GM12878 (cell line): ENCODE results near the gene HMCN2. TPM values are rescaled to one million over a fixed set of nuclear protein-coding genes. Genes with fewer than 3 reads are reported as not detected.

Experiments
- ATAC-seq: fragments of 200-7000 bp; cut with Tn5 transposase; 3 replicates; pipeline ENCODE4 v1.9.1; 2020; ENCODE audit warnings: mild to moderate bottlenecking, moderate library complexity
- BruUV-seq: library from RNA; stranded (reverse); fragments of 400-500 nt; replicated peaks from 2 replicates; lab custom pipeline; 2021; lab: Mats Ljungman, UMichigan
- CTCF ChIA-PET: fragments of 300-600 bp; sonication (Branson Sonifier 250); formaldehyde crosslinking; extraction: SDS; loops from one replicate; lab custom pipeline; 2021; ENCODE audit warnings: inconsistent platforms; lab: Yijun Ruan, JAX
- POLR2A ChIA-PET: fragments of 350-600 bp; formaldehyde crosslinking; extraction: SDS; loops from one replicate; lab custom pipeline; 2021; ENCODE audit warnings: inconsistent platforms; lab: Charles Lee
- RAD21 ChIA-PET: fragments of 300-600 bp; sonication (Branson Sonifier 250); formaldehyde crosslinking; loops from one replicate; lab custom pipeline; 2023; ENCODE audit warnings: antibody characterized with exemption; ENCODE audit not compliant: unreplicated experiment; lab: Charles Lee
- SMC1A ChIA-PET: fragments of 300-600 bp; sonication (Branson Sonifier 250); formaldehyde crosslinking; loops from one replicate; lab custom pipeline; 2023; ENCODE audit not compliant: unreplicated experiment, uncharacterized antibody; lab: Charles Lee
- DNase-seq: peaks from one replicate; pipeline ENCODE4 v3.0.0-alpha.2; 2011; ENCODE audit warnings: low read depth, low spot score
- FAIRE-seq: peaks from 3 replicates; lab custom pipeline; 2011; peaks lifted over from hg19 to GRCh38; lab: Jason Lieb, UNC
- H2AFZ ChIP-seq: 2 replicates; pipeline ENCODE4 v1.6.0; 2011; ENCODE audit warnings: low read depth, low read length, control low read depth; ENCODE audit not compliant: control insufficient read depth
- H3K27ac ChIP-seq: 2 replicates; pipeline ENCODE4 v1.5.1; 2011; ENCODE audit warnings: control low read depth; ENCODE audit not compliant: control insufficient read depth, insufficient read depth
- H3K27me3 ChIP-seq, 2 experiments: replicated peaks in 1 of 2; 2 replicates each; pipeline versions ENCODE4 v1.6.0 to v1.6.1; 2011; ENCODE audit warnings: low read length in 1 of 2; ENCODE audit not compliant: control insufficient read depth in 2 of 2, insufficient read depth in 2 of 2
- H3K36me3 ChIP-seq, 2 experiments: 2 replicates each; pipeline ENCODE4 v1.5.1; 2011; ENCODE audit warnings: low read length in 1 of 2; ENCODE audit not compliant: control insufficient read depth in 2 of 2, insufficient read depth in 2 of 2
- H3K4me1 ChIP-seq: 2 replicates; pipeline ENCODE4 v1.6.1; 2011; ENCODE audit warnings: mild to moderate bottlenecking, low read length, moderate library complexity, mixed read lengths; ENCODE audit not compliant: control insufficient read depth, insufficient read depth
- H3K4me2 ChIP-seq: 2 replicates; pipeline ENCODE4 v1.6.0; 2011; ENCODE audit warnings: control low read depth; ENCODE audit not compliant: control insufficient read depth, insufficient read depth
- H3K4me3 ChIP-seq: fragments of 200-600 bp; sonication (generic); 2 replicates; pipeline ENCODE4 v1.5.1; 2016
- H3K79me2 ChIP-seq: 2 replicates; pipeline ENCODE4 v1.6.0; 2011; ENCODE audit warnings: low read length; ENCODE audit not compliant: control insufficient read depth, insufficient read depth
- H3K9ac ChIP-seq: 2 replicates; pipeline ENCODE4 v1.8.0; 2011; ENCODE audit warnings: low read length, control low read depth, mixed read lengths; ENCODE audit not compliant: control insufficient read depth, insufficient read depth
- H3K9me3 ChIP-seq: replicated peaks from 3 replicates; pipeline ENCODE4 v1.5.1; 2011; ENCODE audit warnings: mild to moderate bottlenecking, low read length; ENCODE audit not compliant: control insufficient read depth, insufficient read depth
- H4K20me1 ChIP-seq: 2 replicates; pipeline ENCODE4 v1.6.0; 2011; ENCODE audit not compliant: control insufficient read depth, insufficient read depth
- CBX5 ChIP-seq: sonication (generic); IDR thresholded peaks from 2 replicates; pipeline ENCODE4 v1.6.1; 2016; ENCODE audit warnings: low read depth, moderate library complexity, mild to moderate bottlenecking, inconsistent platforms
- DPF2 ChIP-seq: fragments of 450-650 bp; IDR thresholded peaks from 2 replicates; pipeline ENCODE4 v1.6.1; 2017; ENCODE audit warnings: mild to moderate bottlenecking
- JUND ChIP-seq: IDR thresholded peaks from 2 replicates; pipeline ENCODE4 v1.6.1; 2012; ENCODE audit warnings: low read depth, mild to moderate bottlenecking, low read length, improper control_type of control experiment, moderate library complexity
- MTA2 ChIP-seq: fragments of 450-650 bp; IDR thresholded peaks from 2 replicates; pipeline ENCODE4 v1.6.1; 2016; ENCODE audit warnings: low read depth, mild to moderate bottlenecking, moderate library complexity
- POLR2AphosphoS5 ChIP-seq: IDR thresholded peaks from 2 replicates; pipeline ENCODE4 v1.6.1; 2011; ENCODE audit warnings: mild to moderate bottlenecking, low read length, inconsistent platforms
- SIN3A ChIP-seq: IDR thresholded peaks from 2 replicates; pipeline ENCODE4 v1.6.1; 2012; ENCODE audit warnings: low read depth, low read length, improper control_type of control experiment
- SIX5 ChIP-seq: IDR thresholded peaks from 2 replicates; pipeline ENCODE4 v1.6.1; 2011; ENCODE audit warnings: mild to moderate bottlenecking, low read depth, low read length, moderate library complexity; ENCODE audit not compliant: severe bottlenecking
- SMC3 ChIP-seq: IDR thresholded peaks from 2 replicates; pipeline ENCODE4 v1.6.1; 2011; ENCODE audit warnings: low read length, improper control_type of control experiment, borderline replicate concordance
- SPI1 ChIP-seq: IDR thresholded peaks from 2 replicates; pipeline ENCODE4 v1.6.1; 2011; ENCODE audit warnings: low read depth, mild to moderate bottlenecking, low read length, moderate library complexity, borderline replicate concordance; ENCODE audit not compliant: insufficient read depth
- TCF12 ChIP-seq: IDR thresholded peaks from 2 replicates; pipeline ENCODE4 v1.6.1; 2011; ENCODE audit warnings: low read depth, mild to moderate bottlenecking, low read length
- ZBED1 ChIP-seq: IDR thresholded peaks from 2 replicates; pipeline ENCODE4 v1.6.1; 2016; ENCODE audit warnings: borderline replicate concordance
- ZNF207 ChIP-seq: fragments of 450-650 bp; IDR thresholded peaks from 2 replicates; pipeline ENCODE4 v1.6.1; 2014; ENCODE audit warnings: antibody characterized with exemption, mild to moderate bottlenecking, borderline replicate concordance
- ZNF384 ChIP-seq: IDR thresholded peaks from 2 replicates; pipeline ENCODE4 v1.6.1; 2012; ENCODE audit warnings: low read depth, mild to moderate bottlenecking, low read length, improper control_type of control experiment, borderline replicate concordance
- WGBS: methylation state at CpG from one replicate; pipeline ENCODE4 v1.1.6; 2016; ENCODE audit warnings: low lambda C conversion rate; ENCODE audit not compliant: insufficient replicate concordance, insufficient coverage; ENCODE audit errors: missing lambda C conversion rate; 5-methylcytosine and 5-hydroxymethylcytosine counted together
- in situ Hi-C: fragments of 300-500 bp; cut with MboI; formaldehyde crosslinking; loops from 9 replicates; pipeline ENCODE4 v1.14.3; 2018; ENCODE audit warnings: mixed read lengths
- intact Hi-C: fragments of 100-400 bp; cut with micrococcal nuclease; formaldehyde crosslinking; loops from one replicate; pipeline ENCODE4 v1.14.2; 2022; ENCODE audit not compliant: unreplicated experiment
- polyA plus RNA-seq, 11 experiments: library from polyadenylated mRNA; depleted of rRNA in 4 of 11; unstranded in 6 of 11; stranded (reverse) in 5 of 11; fragments of >200 nt; fragmentation: Nextera tagmentation in 4 of 11; fragmentation: Illumina TruSeq in 1 of 11; extraction: Ambion mirVana in 4 of 11; extraction: Trizol in 1 of 11; gene quantifications; 1 replicate in 1 of 11; 2 replicates in 10 of 11; pipeline versions ENCODE4 v1.2.1 to v1.2.3, GENCODE V29; 2011 to 2016; ENCODE audit warnings: inconsistent platforms in 2 of 11, missing spikeins in 2 of 11, low read depth in 1 of 11
- total RNA-seq, 4 experiments: library from RNA; depleted of rRNA in 3 of 4; stranded (reverse); fragments of >200 nt in 3 of 4; fragmentation: Illumina TruSeq in 1 of 4; extraction: Trizol in 1 of 4; gene quantifications; 2 replicates each; pipeline versions ENCODE4 v1.2.1 to v1.2.3, GENCODE V29; 2013 to 2021
- TF ChIP-seq, protein P1 (sequence below): IDR thresholded peaks from 2 replicates; pipeline ENCODE4 v1.6.1; 2012; ENCODE audit warnings: low read depth, low read length, improper control_type of control experiment
- TF ChIP-seq, protein P2 (sequence below): fragments of 450-650 bp; IDR thresholded peaks from 2 replicates; pipeline ENCODE4 v1.6.1; 2016; ENCODE audit warnings: mild to moderate bottlenecking
- TF ChIP-seq, protein P3 (sequence below): IDR thresholded peaks from 2 replicates; pipeline ENCODE4 v1.6.1; 2012; ENCODE audit warnings: low read depth, low read length, improper control_type of control experiment

The HMCN2 gene
- total and polyA plus RNA-seq, 10 of the 15 experiments (the other 5 are each of a cell fraction or from before 2014, with no cell fraction given), result 0.04 TPM; not detected in 9

DNA sequence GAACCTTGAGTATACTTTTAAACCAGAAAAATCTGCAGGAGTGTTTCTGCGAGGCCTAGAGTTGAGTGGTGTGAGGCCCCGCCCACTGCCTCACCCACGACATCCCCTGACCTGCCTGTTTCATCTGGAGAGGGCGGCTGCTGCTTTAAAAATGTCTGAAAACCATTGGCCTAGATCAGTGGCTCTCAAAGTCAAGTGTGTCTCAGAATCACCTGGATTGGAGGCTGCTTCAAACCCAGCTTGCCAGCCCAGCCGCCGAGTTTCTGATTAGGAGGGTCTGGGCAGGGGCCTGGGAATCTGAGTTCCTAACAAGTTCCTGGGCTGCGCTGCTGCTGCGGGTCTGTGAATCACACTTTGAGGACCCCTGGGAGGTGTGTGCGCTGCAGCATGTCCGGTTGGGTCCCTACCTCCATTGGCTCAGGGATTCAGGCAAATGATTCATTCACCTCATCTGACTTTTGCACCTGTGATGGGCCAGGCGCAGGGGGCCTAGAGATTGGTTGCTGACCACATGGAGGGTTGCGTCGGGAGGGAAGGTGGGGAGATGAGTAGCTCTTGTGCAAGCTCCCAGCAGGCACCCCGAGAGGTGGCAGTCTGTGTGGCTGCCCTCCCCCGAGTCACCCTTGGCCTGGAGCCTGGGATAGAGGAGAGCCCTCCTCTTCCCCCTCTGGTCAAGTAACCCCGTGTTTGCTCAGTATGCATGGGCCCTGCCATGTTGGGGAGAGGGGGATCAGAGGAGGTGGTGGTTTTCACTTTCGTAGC, 27.6 kb upstream of the HMCN2 start (continued):
- TF ChIP-seq TCF12 (no peak), ZNF207 (no peak), JUND (no peak), MTA2 (no peak), SMC3 (no peak)
- TF ChIP-seq, protein P1, sequence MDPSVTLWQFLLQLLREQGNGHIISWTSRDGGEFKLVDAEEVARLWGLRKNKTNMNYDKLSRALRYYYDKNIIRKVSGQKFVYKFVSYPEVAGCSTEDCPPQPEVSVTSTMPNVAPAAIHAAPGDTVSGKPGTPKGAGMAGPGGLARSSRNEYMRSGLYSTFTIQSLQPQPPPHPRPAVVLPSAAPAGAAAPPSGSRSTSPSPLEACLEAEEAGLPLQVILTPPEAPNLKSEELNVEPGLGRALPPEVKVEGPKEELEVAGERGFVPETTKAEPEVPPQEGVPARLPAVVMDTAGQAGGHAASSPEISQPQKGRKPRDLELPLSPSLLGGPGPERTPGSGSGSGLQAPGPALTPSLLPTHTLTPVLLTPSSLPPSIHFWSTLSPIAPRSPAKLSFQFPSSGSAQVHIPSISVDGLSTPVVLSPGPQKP, result no peak

DNA sequence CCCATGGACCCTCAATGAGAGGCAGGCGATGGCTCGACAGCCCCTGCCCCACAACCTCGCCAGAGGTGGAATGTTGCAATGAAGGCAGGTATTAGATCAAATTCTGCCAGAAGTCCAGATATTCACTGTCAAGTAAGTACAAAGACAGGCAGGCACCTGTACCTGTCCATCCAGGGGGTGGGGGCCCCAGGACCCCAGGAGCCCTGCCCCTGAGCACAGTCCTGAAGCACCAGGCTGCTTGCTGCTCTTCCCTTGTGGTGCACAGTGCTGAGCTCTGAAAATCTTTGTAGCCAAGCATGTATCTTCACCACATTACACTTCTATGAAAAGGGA, 26.2 kb upstream of the HMCN2 start:
- no peaks in the 10 kb centered on the region for H4K20me1 ChIP-seq
- H3K4me3 ChIP-seq, result no peak overlapping the region
- H3K9ac ChIP-seq, result no peak overlapping the region
- no peaks in the 10 kb centered on the region for H3K36me3 ChIP-seq
- ChIA-PET SMC1A (interaction anchor here (6.2 kb wide), 1 partner anchor 132 kb away, joined by 46 read pairs; no protein-coding TSS in a partner anchor), POLR2A (no interaction called here), RAD21 (interaction anchor here (0.9 to 2.3 kb wide), 2 partner anchors 76 to 143 kb away, joined by 3 to 7 read pairs; no protein-coding TSS in a partner anchor), CTCF (interaction anchor here (1.3 to 6.4 kb wide), 4 partner anchors 75 to 443 kb away, joined by 3 to 96 read pairs (median 9); no protein-coding TSS in a partner anchor)
- H3K4me1 ChIP-seq, result peaks cover 19% of the 10 kb centered on the region
- no peaks in the 10 kb centered on the region for H3K27me3 ChIP-seq
- H2AFZ ChIP-seq, result no peak overlapping the region
- no peak for DNase-seq
- no TSS peak for BruUV-seq
- in situ Hi-C loops (loop anchor here (5.0 kb wide), 1 partner anchor 127 kb away; no protein-coding TSS in a partner anchor), intact Hi-C loops (loop anchor here (5.0 kb wide), 1 partner anchor 103 kb away; no protein-coding TSS in a partner anchor)
- no peaks in the 10 kb centered on the region for H3K9me3 ChIP-seq
- FAIRE-seq, result no peak
- H3K27ac ChIP-seq, result no peak overlapping the region
- H3K4me2 ChIP-seq, result peak overlapping the region; percentile 19; the same call in 1 of the 2 replicates
- 85% methylated on average over 3 of the region's 3 CpGs for WGBS
- peak; percentile 6 for ATAC-seq
- no peaks in the 10 kb centered on the region for H3K79me2 ChIP-seq
- TF ChIP-seq, protein P2, sequence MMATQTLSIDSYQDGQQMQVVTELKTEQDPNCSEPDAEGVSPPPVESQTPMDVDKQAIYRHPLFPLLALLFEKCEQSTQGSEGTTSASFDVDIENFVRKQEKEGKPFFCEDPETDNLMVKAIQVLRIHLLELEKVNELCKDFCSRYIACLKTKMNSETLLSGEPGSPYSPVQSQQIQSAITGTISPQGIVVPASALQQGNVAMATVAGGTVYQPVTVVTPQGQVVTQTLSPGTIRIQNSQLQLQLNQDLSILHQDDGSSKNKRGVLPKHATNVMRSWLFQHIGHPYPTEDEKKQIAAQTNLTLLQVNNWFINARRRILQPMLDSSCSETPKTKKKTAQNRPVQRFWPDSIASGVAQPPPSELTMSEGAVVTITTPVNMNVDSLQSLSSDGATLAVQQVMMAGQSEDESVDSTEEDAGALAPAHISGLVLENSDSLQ, result no peak
- TF ChIP-seq SPI1 (no peak), ZNF384 (no peak), POLR2AphosphoS5 (no peak), ZBED1 (no peak), TCF12 (no peak), SIX5 (no peak), CBX5 (no peak), SIN3A (no peak), DPF2 (no peak)
- TF ChIP-seq, protein P1, result no peak
- TF ChIP-seq, protein P3, sequence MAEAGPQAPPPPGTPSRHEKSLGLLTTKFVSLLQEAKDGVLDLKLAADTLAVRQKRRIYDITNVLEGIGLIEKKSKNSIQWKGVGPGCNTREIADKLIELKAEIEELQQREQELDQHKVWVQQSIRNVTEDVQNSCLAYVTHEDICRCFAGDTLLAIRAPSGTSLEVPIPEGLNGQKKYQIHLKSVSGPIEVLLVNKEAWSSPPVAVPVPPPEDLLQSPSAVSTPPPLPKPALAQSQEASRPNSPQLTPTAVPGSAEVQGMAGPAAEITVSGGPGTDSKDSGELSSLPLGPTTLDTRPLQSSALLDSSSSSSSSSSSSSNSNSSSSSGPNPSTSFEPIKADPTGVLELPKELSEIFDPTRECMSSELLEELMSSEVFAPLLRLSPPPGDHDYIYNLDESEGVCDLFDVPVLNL, result no peak
